Islet of Langerhans (tissue), 1 donor: Measurements from ENCODE around the gene UCK1.
"Not testable (repeated sequence)": the region's sequence is repeated elsewhere in the genome, so short reads cannot be mapped to it uniquely, and the experiment has no call there.

Experiments
- FAIRE-seq: peaks from one replicate; lab custom pipeline; 2011; peaks lifted over from hg19 to GRCh38; lab: Jason Lieb, UNC

UCK1 gene

GRCh38 chr9:131554087-131554842, 23.2 kb upstream of the UCK1 start:
- no peak for FAIRE-seq

GRCh38 chr9:131552030-131552429, 21.0 kb upstream of the UCK1 start:
- no peak for FAIRE-seq

GRCh38 chr9:131550465-131550864, 19.4 kb upstream of the UCK1 start:
- FAIRE-seq = not testable (repeated sequence)

GRCh38 chr9:131549186-131549585, 18.1 kb upstream of the UCK1 start:
- not testable (repeated sequence) for FAIRE-seq

- no peak for FAIRE-seq
Observed at GRCh38 chr9:131546336-131547084, 15.4 kb upstream of the UCK1 start.

GRCh38 chr9:131545786-131546335, 14.8 kb upstream of the UCK1 start:
- FAIRE-seq = no peak

- no peak for FAIRE-seq
Observed at GRCh38 chr9:131545003-131545785, 14.1 kb upstream of the UCK1 start, which contains the start of gene PRRT1B. Gene PRRT1B, plus strand, starts transcription at chr9:131545523. Its CDS starts 93 bp downstream, at chr9:131545616.

GRCh38 chr9:131543141-131543540, 12.1 kb upstream of the UCK1 start:
- FAIRE-seq = no peak

- FAIRE-seq = no peak
Observed at GRCh38 chr9:131539223-131539923, 8.3 kb upstream of the UCK1 start.

GRCh38 chr9:131537946-131538345, 6.9 kb upstream of the UCK1 start:
- no peak for FAIRE-seq

GRCh38 chr9:131534721-131535237, 3.7 kb upstream of the UCK1 start:
- FAIRE-seq = no peak

- no peak for FAIRE-seq
Observed at GRCh38 chr9:131530546-131530919, 530 bp downstream of the UCK1 start.

GRCh38 chr9:131529597-131530545, 1.2 kb downstream of the UCK1 start:
- FAIRE-seq = no peak

GRCh38 chr9:131528886-131529505, 2.1 kb downstream of the UCK1 start:
- no peak for FAIRE-seq

GRCh38 chr9:131528186-131528585, 2.9 kb downstream of the UCK1 start:
- no peak for FAIRE-seq

GRCh38 chr9:131525643-131526565, 5.2 kb downstream of the UCK1 start:
- FAIRE-seq = no peak

GRCh38 chr9:131524665-131525315, 6.3 kb downstream of the UCK1 start:
- FAIRE-seq = no peak
